H9 (cell line): ENCODE measurements around the gene TCF7L2. TPM values are rescaled to one million over a fixed set of nuclear protein-coding genes. Genes with fewer than 3 reads are reported as not detected.

ENCODE experiments used
- DNase-seq: peaks from one replicate; pipeline ENCODE4 v3.0.0-alpha.2; 2017
- H2AFZ ChIP-seq: one replicate; pipeline ENCODE4 v1.6.1; 2013; ENCODE audit warnings: mild to moderate bottlenecking, low read length, control low read depth, moderate library complexity
- H2AK5ac ChIP-seq: 2 replicates; pipeline ENCODE4 v1.6.1; 2013; ENCODE audit warnings: low read length, control low read depth, mixed read lengths; ENCODE audit not compliant: insufficient read length
- H2BK120ac ChIP-seq: one replicate; pipeline ENCODE4 v1.6.1; 2013; ENCODE audit warnings: low read depth, mild to moderate bottlenecking, low read length, control low read depth, inconsistent platforms; ENCODE audit not compliant: poor library complexity, severe bottlenecking
- H2BK12ac ChIP-seq: 2 replicates; pipeline ENCODE4 v1.6.1; 2013; ENCODE audit warnings: low read length, control low read depth, mixed read lengths, low read depth; ENCODE audit not compliant: insufficient read length
- H2BK15ac ChIP-seq: 2 replicates; pipeline ENCODE4 v1.6.1; 2013; ENCODE audit warnings: low read depth, low read length, control low read depth
- H2BK20ac ChIP-seq: one replicate; pipeline ENCODE4 v1.6.1; 2013; ENCODE audit warnings: low read depth, mild to moderate bottlenecking, low read length, control low read depth, inconsistent platforms; ENCODE audit not compliant: poor library complexity, severe bottlenecking
- H2BK5ac ChIP-seq: 2 replicates; pipeline ENCODE4 v1.6.1; 2013; ENCODE audit warnings: low read length, control low read depth, mixed read lengths; ENCODE audit not compliant: insufficient read length
- H3K14ac ChIP-seq: 2 replicates; pipeline ENCODE4 v1.6.1; 2013; ENCODE audit warnings: low read length, control low read depth; ENCODE audit not compliant: insufficient read depth
- H3K18ac ChIP-seq: 2 replicates; pipeline ENCODE4 v1.6.1; 2013; ENCODE audit warnings: low read depth, mild to moderate bottlenecking, mixed read lengths, low read length, control low read depth; ENCODE audit not compliant: insufficient read length
- H3K23ac ChIP-seq: 2 replicates; pipeline ENCODE4 v1.6.1; 2013; ENCODE audit warnings: low read length, control low read depth, mixed read lengths, low read depth; ENCODE audit not compliant: insufficient read length
- H3K23me2 ChIP-seq: 2 replicates; pipeline ENCODE4 v1.6.1; 2013; ENCODE audit warnings: low read depth, mild to moderate bottlenecking, mixed read lengths, low read length, control low read depth; ENCODE audit not compliant: insufficient read length, poor library complexity, severe bottlenecking
- H3K27ac ChIP-seq: 2 replicates; pipeline ENCODE4 v1.5.1; 2013; ENCODE audit warnings: low read length, control low read depth, mixed read lengths, low read depth; ENCODE audit not compliant: insufficient read length
- H3K27me3 ChIP-seq: 2 replicates; pipeline ENCODE4 v1.6.1; 2013; ENCODE audit warnings: low read length, control low read depth, inconsistent platforms; ENCODE audit not compliant: insufficient read depth
- H3K4ac ChIP-seq: 2 replicates; pipeline ENCODE4 v1.6.1; 2013; ENCODE audit warnings: low read depth, mild to moderate bottlenecking, control low read depth, inconsistent platforms, low read length, moderate library complexity
- H3K4me1 ChIP-seq: 2 replicates; pipeline ENCODE4 v1.6.1; 2013; ENCODE audit warnings: low read length, control low read depth, inconsistent platforms; ENCODE audit not compliant: insufficient read depth
- H3K4me2 ChIP-seq: 2 replicates; pipeline ENCODE4 v1.6.1; 2013; ENCODE audit warnings: low read length, control low read depth, mixed read lengths; ENCODE audit not compliant: insufficient read length, insufficient read depth
- H3K56ac ChIP-seq: 2 replicates; pipeline ENCODE4 v1.6.1; 2013; ENCODE audit warnings: low read depth, mild to moderate bottlenecking, mixed read lengths, low read length, control low read depth; ENCODE audit not compliant: insufficient read length
- H3K79me1 ChIP-seq: 2 replicates; pipeline ENCODE4 v1.6.1; 2013; ENCODE audit warnings: low read depth, mild to moderate bottlenecking, moderate library complexity, low read length, control low read depth, inconsistent platforms; ENCODE audit not compliant: insufficient read depth, poor library complexity, severe bottlenecking
- H3K79me2 ChIP-seq: 2 replicates; pipeline ENCODE4 v1.6.1; 2013; ENCODE audit warnings: low read length, control low read depth, inconsistent platforms; ENCODE audit not compliant: insufficient read depth
- H3K9ac ChIP-seq: 2 replicates; pipeline ENCODE4 v1.6.1; 2013; ENCODE audit warnings: low read length, control low read depth, mixed read lengths; ENCODE audit not compliant: insufficient read length; ENCODE audit errors: extremely low read depth
- H3K9me3 ChIP-seq: one replicate; pipeline ENCODE4 v1.6.1; 2013; ENCODE audit warnings: low read depth, low read length, inconsistent platforms; ENCODE audit not compliant: control insufficient read depth
- H3T11ph ChIP-seq: one replicate; pipeline ENCODE4 v1.6.1; 2013; ENCODE audit warnings: mild to moderate bottlenecking, low read length, control low read depth, inconsistent platforms
- H4K20me1 ChIP-seq: one replicate; pipeline ENCODE4 v1.6.1; 2013; ENCODE audit not compliant: control insufficient read depth, insufficient read length, insufficient read depth
- H4K5ac ChIP-seq: 2 replicates; pipeline ENCODE4 v1.6.1; 2013; ENCODE audit warnings: low read depth, mild to moderate bottlenecking, mixed read lengths, low read length, control low read depth; ENCODE audit not compliant: insufficient read length
- H4K8ac ChIP-seq: replicated peaks from 2 replicates; pipeline ENCODE4 v1.6.1; 2013; ENCODE audit warnings: low read length, control low read depth, mixed read lengths, low read depth; ENCODE audit not compliant: insufficient read length
- H4K91ac ChIP-seq: 2 replicates; pipeline ENCODE4 v1.6.1; 2013; ENCODE audit warnings: low read depth, mild to moderate bottlenecking, moderate library complexity, mixed read lengths, low read length, control low read depth; ENCODE audit not compliant: insufficient read length
- H3K27ac Mint-ChIP-seq, 3 experiments: 2 replicates in 2 of 3; 3 replicates in 1 of 3; pipeline ENCODE4 v1.8.0; 2020 to 2021; ENCODE audit warnings: mixed read lengths in 3 of 3, mild to moderate bottlenecking in 1 of 3, moderate library complexity in 1 of 3
- H3K27me3 Mint-ChIP-seq: 2 replicates; pipeline ENCODE4 v1.8.0; 2021; ENCODE audit warnings: low read depth, mild to moderate bottlenecking, moderate library complexity, mixed read lengths
- H3K36me3 Mint-ChIP-seq, 3 experiments: 2 replicates in 2 of 3; 3 replicates in 1 of 3; pipeline ENCODE4 v1.8.0; 2020 to 2021; ENCODE audit warnings: low read depth in 3 of 3, mixed read lengths in 3 of 3; ENCODE audit not compliant: insufficient read depth in 1 of 3
- H3K4me1 Mint-ChIP-seq, 2 experiments: 2 replicates each; pipeline ENCODE4 v1.8.0; 2020; ENCODE audit warnings: mixed read lengths in 2 of 2
- H3K4me3 Mint-ChIP-seq, 2 experiments: 2 replicates in 1 of 2; 3 replicates in 1 of 2; pipeline ENCODE4 v1.8.0; 2020 to 2021; ENCODE audit warnings: mild to moderate bottlenecking in 2 of 2, mixed read lengths in 2 of 2, moderate library complexity in 1 of 2
- H3K9me3 Mint-ChIP-seq, 2 experiments: 2 replicates in 1 of 2; 3 replicates in 1 of 2; pipeline ENCODE4 v1.8.0; 2020; ENCODE audit warnings: mild to moderate bottlenecking in 2 of 2, mixed read lengths in 2 of 2, moderate library complexity in 1 of 2
- CTCF ChIP-seq: fragments of 200-600 bp; sonication (generic); conservative IDR thresholded peaks from 3 replicates; pipeline ENCODE4 v1.8.0; 2021; ENCODE audit warnings: antibody characterized with exemption, mild to moderate bottlenecking
- WGBS: extraction: QIAGEN DNeasy Blood & Tissue Kit; methylation state at CpG from one replicate; pipeline ENCODE4 v1.1.7; 2013; ENCODE audit warnings: missing lambda C conversion rate, low lambda C conversion rate, mixed read lengths; ENCODE audit not compliant: insufficient read length; ENCODE audit errors: extremely low coverage; 5-methylcytosine and 5-hydroxymethylcytosine counted together
- total RNA-seq: library from RNA; stranded (reverse); gene quantifications from 2 replicates; pipeline ENCODE4 v1.2.1, GENCODE V29; 2021

Gene TCF7L2
- total RNA-seq, 1 experiment from 2014 or later: 71.1 TPM

- Mint-ChIP-seq H3K36me3 (no peaks in the 10 kb centered on the region), H3K4me1 (peaks cover 42 to 48% of the 10 kb centered on the region in 2 experiments), H3K27ac (no peak overlapping the region), H3K9me3 (no peaks in the 10 kb centered on the region), H3K27me3 (peaks cover 2% of the 10 kb centered on the region; the same call in 1 of the 2 replicates), H3K4me3 (no peak overlapping the region)
- H3K23me2 ChIP-seq: no peaks in the 10 kb centered on the region
- H3K4me1 ChIP-seq: peaks cover 5% of the 10 kb centered on the region
- H3K79me2 ChIP-seq: no peaks in the 10 kb centered on the region
- no peaks in the 10 kb centered on the region for H3K9me3 ChIP-seq
- H3K4me2 ChIP-seq: no peak overlapping the region
- no peak overlapping the region for H2BK120ac ChIP-seq
- H3T11ph ChIP-seq: no peak overlapping the region
- no peak overlapping the region for H3K4ac ChIP-seq
- no peaks in the 10 kb centered on the region for H3K79me1 ChIP-seq
- no peak overlapping the region for H2AFZ ChIP-seq
- no peak overlapping the region for H2BK5ac ChIP-seq
- H3K14ac ChIP-seq: no peak overlapping the region
- H3K27ac ChIP-seq: no peak overlapping the region
- H3K18ac ChIP-seq: no peak overlapping the region
- H2BK20ac ChIP-seq: no peak overlapping the region
- no peak overlapping the region for H3K9ac ChIP-seq
- H2BK15ac ChIP-seq: no peak overlapping the region
- H4K5ac ChIP-seq: no peak overlapping the region
- H3K23ac ChIP-seq: no peak overlapping the region
- DNase-seq: no peak
- H4K20me1 ChIP-seq: no peaks in the 10 kb centered on the region
- H3K27me3 ChIP-seq: no peaks in the 10 kb centered on the region
- no peak overlapping the region for H4K91ac ChIP-seq
- WGBS: no CpG with 5 or more reads among the region's 5 CpGs
- no peak for TF ChIP-seq CTCF
- no peak overlapping the region for H3K56ac ChIP-seq
- H2BK12ac ChIP-seq: no peak overlapping the region
- H2AK5ac ChIP-seq: no peak overlapping the region
- H4K8ac ChIP-seq: no peak overlapping the region
Observed at GRCh38 chr10:113176652-113177155, 226.7 kb downstream of the TCF7L2 start.
